HG03066 (cell line): ENCODE measurements around the gene GALK1.

Experiments
- ATAC-seq: cut with Tn5 transposase; IDR thresholded peaks from one replicate; pipeline ENCODE4 v1.9.1; 2021; ENCODE audit warnings: low read depth; ENCODE audit not compliant: unreplicated experiment

GALK1 gene

GRCh38 chr17:75730065-75730464 lies 34.9 kb downstream of the GALK1 start:
- ATAC-seq = no peak

DNA sequence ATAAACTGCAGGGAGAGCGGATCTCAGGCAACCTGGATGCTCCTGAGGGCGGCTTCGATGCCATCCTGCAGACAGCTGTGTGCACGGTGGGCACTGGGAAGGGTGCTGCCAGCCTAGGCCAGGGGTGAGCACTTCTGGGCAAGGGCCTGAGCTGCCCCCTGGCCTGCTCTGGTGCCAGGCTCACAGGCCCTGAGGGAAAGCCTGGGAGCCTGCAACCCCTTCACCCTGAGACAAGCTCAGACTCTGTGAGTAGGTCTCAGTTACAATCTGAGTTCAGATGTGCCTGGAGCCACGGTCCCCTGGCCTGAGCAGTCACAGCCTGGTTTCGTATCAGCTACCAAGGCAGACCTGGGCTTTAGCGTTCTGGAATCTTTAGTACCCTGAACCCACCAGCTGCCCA lies 35.6 kb downstream of the GALK1 start:
- ATAC-seq = no peak

- no peak for ATAC-seq
Measured at GRCh38 chr17:75727391-75727790, 37.6 kb downstream of the GALK1 start.

DNA sequence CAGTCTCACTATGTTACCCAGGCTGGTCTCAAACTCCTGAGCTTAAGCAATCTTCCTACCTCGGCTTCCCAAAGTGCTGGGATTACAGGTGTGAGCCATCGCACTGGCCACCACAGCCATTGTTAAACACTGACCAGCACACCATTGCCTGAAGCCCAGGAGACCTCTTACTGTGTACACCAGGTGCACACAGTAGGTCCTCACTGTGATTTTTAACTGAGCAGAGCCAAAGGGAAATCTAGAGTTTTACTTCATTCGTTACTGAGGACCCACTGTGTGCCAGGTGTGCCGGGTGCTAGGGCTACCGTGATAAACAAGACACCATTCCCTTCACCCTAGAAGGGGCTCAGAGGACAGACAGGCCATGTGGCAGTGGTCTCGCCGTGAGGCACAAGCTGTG lies 39.5 kb downstream of the GALK1 start:
- no peak for ATAC-seq

DNA sequence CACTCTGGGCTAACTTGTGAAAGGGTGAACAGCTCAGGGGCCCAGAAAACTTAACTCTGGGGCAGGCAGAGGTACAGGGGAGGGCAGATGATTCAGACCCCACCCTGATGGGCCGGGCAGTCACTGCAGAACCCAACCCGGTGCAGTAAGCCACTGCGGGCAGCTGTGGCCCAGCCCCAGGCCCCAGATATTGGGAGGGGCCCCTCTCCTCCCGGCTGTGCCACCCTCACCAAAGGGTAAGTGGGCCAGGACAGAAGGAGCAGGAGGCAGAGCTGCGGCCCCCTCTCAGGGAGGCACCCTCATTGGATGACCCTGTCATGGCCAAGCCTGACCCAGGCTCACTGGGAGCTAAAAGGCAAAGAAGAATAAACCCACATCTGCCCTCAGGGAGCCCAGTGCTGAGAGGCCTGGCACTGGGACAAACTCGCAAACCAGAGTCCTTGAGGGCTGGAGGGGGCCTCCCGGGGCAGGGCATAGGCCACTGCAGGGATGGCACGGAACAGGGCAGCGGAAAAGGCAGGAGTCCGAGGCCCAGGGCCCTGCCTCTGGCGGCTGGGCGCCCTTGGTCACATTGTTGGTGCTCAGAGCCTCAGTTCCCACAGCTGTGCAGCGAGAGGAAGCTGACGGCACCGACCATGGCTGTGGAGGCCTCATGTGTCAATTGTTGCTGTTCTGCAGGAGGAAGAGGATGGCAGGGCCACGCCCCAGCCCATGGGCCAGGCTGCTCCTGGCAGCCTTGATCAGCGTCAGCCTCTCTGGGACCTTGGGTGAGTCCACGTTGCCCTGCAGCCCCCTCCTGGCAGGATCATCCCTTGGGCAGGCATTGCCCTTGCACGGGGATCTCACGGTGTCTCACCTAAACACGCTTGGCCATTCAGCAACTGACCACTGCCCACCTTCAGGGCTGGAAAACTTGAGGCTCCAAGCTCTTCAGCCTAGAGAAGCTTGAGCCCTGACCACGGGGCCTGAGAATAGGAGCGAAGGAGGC lies 40.7 kb downstream of the GALK1 start:
- ATAC-seq = no peak

- ATAC-seq = no peak
Measured at GRCh38 chr17:75723171-75723930, 41.6 kb downstream of the GALK1 start.

- ATAC-seq = no peak
Measured at GRCh38 chr17:75722542-75723095, 42.4 kb downstream of the GALK1 start.

- no peak for ATAC-seq
Measured at GRCh38 chr17:75722076-75722475, 42.9 kb downstream of the GALK1 start.

DNA sequence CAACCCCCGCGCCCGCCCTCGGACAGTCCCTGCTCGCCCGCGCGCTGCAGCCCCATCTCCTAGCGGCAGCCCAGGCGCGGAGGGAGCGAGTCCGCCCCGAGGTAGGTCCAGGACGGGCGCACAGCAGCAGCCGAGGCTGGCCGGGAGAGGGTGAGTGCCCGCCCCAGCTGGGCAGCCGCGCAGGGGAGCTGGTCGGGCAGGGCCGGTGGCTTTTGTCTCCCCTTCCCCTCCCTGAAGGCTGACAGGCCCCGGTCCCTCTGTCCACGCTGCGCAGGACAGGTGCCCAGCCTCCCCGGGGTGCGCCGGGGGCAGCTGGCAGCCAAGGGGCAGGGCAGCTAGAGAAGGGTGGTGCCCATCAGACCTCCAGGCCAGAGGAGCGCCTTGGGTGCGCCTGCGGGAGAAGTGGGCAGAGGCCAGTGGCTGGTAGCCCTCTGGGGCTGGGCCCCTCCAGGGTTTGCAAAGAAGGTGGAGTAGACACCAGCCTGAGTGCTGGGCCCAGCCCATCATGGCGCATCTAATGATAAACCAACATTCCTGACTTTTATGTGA lies 43.5 kb downstream of the GALK1 start:
- no peak for ATAC-seq

GRCh38 chr17:75720656-75721462 lies 44.1 kb downstream of the GALK1 start, which contains the start of gene ITGB4:
ITGB4 (plus strand) TSS chr17:75721459; CDS start chr17:75724704, 3,245 bp downstream.
- ATAC-seq = no peak

- no peak for ATAC-seq
Measured at GRCh38 chr17:75719732-75720131, 45.3 kb downstream of the GALK1 start.

DNA sequence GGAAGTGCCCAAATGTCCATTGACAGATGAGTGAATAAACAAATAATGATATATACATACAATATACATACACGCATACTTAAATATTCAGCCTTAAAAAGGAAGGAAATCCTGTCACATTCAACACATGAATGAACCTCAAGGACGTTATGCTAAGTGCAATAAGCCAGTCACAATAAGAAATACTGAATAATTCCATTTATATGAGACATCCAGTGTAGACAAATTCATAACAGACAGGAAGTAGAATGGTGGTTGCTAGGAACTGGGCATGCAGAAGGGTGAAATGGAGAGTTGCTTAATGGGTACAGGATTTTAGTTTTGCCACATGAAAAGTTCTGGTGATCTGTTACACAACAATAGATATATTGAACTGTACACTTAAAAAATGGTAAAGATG lies 52.5 kb downstream of the GALK1 start:
- ATAC-seq = no peak
